Activated effector memory CD4-positive, alpha-beta T cell treated with Interleukin-2 at 50 U/mL for 16 hours (primary cell): ENCODE measurements around the gene FLAD1.
"Not testable (repeated sequence)": the region's sequence is repeated elsewhere in the genome, so short reads cannot be mapped to it uniquely, and the experiment has no call there.

ENCODE experiments used
- DNase-seq: peaks from one replicate; pipeline ENCODE4 v3.0.0-alpha.2; 2020

The FLAD1 gene

DNA sequence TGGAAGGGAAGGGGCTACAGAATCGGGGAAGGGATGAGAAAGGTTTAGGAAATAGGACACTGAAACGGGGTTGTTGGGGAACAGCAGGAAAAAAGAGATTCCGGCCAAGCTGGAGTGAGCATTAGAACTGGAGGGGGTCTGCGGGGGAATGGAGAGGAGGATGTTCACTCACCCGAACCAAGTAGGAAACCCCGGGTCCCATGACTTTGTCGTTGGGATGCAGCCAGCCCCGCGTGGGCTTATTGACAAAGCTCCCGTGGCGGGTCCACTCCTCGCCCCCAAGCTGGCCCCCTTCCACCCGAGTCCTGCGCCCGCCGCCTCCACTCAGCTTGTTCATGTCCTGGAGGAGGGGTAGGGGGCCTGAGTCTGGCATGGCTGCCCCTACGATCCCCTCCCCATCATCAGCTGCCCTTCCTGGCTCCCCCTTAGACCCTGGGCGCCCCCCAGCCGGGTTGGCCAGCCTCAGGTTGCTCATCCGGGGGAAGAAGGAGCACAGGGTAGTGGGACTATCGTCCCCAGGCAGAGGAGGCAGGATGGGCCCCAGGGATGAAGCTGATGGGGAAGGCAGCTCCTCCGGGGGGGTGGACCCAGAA lies 13.2 kb upstream of the FLAD1 start:
- no peak for DNase-seq

DNA sequence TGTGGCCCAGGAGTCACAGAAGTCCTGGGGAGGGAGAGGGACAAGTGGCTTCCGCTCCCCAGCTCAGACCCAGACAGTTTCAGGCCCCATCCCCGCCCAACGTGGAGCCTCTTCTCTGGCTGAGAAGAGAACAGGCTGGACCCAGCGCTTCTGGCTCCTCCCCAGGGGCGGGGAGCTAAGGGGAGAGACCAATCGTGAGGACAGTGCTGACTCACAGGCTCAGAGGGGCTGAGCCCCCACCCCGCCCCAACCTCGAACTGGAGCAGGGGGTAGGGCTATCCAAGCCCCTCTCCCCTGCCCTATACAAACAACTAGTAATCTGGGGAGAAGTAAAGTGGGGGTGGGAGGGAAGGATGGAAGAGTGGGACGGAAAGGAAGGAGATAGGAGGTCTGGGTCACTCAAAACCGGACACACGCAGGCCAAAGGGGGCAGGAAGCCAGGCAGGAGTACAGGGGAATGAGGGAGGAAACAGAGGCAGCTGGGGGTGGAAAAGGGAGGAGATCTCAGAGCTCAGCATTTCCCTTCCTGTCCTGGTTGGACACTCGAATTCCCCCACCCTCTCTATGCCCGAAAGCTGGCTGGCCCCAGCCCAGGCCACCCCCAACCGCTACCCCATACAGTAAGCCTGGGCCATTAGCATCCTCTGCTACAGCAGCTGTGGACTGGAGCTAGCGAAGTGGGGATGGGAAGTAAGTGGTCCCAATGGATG lies 12.4 kb upstream of the FLAD1 start, which contains the start of gene SHC1:
TSS of gene SHC1 (minus strand) at position 117 of the 710 bp plus-strand sequence. CDS start 221 bp downstream, outside the sequence.
- no peak for DNase-seq

DNA sequence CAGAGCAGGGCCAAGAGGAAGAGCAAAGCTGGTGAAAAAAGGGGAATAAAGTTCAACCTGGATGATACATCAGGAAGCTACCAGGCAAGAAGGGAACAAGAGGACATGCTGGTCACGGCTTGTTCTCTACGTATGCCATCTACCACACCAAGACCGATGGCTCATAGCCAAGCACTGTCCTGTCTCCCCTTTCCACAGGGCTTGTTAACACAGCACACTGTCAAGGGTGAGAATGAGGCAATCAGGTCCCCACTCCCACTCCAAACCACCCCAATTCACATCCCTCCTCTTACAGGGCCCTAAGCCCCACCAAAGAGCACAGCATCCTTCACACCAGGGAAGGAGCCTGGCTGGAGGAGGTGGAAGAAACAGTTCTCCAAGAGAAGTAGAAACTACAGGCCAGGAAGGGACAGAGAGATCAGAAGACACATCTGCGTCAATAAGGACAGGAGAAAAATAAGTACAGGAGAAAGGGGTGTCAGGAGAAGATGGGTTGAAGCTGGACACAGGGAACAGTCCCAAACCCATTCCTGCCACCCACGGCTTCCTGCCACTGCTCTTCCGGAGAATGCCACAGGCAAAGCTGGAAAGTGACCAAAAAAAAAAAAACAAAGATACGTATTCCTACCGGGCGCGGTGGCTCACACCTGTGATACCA lies 11.7 kb upstream of the FLAD1 start:
- no peak for DNase-seq

DNA sequence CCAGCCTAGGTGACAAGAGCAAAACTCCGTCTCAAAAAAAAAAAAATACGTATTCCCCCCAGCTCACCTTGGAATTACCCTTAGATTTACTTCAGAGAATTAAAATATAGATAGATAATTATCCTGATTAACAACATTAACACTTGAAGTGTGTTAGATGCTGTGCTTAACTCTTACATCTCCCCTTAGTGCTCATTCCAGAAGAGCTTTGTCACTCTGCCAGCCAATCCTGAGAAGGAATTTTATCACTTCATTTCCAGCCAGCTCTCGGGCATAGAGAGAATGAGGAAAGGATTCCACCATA lies 11.0 kb upstream of the FLAD1 start:
- DNase-seq: no peak

DNA sequence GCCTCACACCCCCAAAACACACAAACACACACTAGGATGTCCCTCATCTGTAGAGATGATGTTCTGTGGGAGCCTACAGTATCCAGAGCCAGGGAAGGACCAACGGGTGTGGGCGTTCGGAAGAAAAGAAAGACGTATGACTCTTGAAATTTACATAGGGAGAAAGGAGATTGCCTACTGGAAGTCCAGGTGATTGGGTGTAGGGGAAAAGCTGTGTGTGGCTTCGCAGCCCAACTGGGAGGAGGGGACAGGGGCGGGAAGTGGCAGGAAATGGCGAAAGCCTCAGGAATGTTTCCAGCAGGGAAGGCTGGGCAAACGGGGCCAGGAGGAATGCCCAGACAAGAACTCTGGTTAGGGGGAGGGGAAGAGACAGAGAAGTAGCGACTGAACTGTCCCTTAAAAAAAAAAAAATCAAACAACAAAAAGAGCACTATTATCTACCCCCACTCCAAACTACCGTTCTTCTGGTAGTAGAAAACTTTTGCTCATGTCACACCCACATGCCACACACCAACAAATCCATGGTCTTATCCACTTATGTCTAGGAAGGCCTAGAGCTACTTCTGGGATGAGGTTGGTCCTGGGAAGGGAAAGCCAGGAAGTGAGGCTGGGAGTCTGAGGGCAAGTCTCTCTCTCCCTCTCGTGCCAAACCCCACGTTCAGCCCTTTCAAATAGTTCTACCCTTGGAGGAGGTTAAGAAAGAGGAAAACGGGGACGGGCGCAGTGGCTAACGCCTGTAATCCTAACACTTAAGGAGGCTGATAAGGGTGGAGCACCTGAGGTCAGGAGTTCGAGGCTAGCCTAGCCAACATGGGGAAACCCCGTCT lies 10.4 kb upstream of the FLAD1 start:
- no peak for DNase-seq

DNA sequence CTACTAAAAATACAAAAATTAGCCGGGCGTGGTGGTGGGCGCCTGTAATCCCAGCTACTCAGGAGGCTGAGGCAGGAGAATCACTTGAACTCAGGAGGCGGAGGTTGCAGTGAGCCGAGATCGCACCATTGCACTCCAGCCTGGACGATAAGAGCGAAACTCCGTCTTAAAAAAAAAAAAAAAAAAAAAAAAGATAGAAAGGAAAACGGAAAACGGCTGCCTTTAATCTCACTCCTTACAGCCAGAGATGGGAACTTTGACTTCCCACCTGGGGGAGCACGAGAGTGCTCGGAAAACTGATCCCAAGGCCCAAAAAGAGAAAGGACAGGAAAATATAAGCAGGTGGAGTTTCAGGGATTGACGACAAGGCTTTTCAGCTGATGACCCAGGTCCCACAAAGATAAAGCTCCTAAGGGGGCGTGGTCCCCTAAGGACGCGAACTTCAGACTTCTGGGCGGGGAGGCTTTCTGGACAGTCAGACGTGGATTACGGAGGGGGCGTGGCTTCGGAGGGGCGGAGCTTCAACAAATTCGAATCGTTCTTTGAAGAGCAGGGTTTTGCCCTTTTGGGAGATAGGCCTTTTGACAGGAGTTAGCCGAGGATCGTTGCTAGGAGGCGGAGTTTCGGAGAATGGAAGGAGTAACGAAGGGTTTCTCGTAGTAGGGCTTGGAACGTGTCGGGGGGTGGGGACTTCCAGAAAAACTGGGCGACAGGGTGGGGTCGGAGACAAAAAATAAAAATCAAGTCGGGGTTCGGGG lies 9.6 kb upstream of the FLAD1 start:
- DNase-seq: peak; percentile 82

DNA sequence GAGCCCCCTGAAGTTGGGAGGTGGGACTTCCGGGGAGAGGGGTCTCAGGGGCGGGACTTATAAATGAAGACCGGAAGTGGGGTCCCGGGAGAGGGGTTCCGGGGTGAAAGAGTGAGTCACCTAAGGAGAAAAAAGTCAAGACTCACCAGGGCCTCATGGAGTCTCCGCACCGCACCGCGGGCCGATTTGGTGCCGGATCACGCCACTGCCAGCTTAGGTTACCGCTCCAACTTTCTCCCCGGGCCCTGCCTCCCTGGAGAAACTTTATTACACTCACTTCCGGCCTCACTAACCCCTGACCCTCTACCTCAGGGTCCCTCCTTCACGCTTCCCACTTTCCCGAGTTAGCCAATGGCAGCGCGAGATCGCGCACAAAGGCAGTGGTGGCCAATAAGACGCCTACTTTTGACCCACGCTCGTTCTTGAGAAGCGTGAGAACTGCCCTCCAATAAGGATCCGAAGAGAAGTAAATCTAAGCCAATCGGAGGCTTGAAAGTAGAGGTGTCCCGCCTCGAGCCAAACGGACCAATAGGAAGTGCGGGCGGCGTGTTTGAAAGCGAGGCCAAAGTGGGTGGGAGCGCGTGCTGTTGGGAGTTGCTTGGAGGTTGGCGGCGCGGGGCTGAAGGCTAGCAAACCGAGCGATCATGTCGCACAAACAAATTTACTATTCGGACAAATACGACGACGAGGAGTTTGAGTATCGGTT lies 8.9 kb upstream of the FLAD1 start, which contains the start of gene CKS1B:
TSS of gene CKS1B (plus strand) at position 580 of the 706 bp plus-strand sequence. CDS start at position 645, 65 bp downstream.
- DNase-seq: peak; percentile 96

DNA sequence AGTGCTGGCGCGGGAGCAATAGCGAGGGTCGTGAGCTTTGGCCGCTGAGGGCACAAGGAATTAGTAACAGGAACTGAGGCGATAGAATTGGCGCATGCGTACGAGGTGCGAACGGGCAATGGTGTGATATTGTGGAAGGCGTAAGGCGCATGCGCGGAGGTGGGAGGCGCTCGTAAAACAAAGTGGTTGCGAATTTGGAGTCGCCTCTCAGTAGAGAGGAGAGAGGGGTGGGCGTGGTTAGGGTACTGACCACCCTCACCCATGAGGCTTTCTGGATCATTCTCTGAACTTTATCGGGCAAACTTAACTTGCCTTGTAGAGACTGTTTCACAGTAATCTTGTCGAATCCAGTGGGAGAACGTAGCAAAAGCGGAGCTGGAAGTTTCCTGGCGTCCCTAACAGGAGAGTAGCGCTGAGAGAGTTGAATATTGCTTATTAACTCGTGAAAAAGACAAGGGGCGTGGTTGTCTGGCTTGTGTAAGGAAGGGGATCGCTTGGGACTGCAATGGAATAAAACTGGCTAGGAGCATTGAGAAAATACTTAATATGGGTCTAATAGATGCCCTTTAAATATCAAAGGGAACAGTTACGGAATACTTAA lies 8.2 kb upstream of the FLAD1 start:
- DNase-seq: peak; percentile 90

DNA sequence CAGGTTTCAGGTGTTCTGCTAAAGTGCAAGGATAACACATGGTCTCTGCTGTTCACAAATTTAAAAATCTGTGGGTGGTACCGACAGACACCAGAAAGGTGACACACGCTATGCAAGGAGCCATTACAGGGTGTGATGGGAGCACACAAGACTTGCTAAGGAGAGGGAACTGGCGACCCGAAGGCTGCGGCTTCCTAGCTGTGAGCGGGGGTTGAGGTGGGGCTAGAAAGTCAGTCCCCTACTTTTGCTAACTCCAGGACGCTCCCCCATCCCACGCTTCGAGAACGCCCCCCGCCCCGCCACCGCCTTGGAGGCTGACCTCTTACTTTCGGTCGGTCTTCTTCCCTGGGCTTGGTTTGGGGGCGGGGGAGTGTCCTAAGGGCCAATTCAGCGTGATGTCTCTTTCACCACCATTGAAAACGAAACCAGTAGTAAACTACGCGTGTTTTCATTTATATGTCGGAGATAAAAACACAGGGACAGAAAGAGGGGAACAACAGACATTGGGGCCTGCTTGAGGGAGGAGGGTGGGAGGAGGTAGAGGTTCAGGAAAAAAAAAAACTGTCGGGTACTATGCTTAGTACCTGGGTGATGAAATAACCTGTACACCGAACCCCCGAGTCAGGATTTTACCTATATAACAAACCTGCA lies 7.6 kb upstream of the FLAD1 start:
- peak; percentile 39 for DNase-seq

DNA sequence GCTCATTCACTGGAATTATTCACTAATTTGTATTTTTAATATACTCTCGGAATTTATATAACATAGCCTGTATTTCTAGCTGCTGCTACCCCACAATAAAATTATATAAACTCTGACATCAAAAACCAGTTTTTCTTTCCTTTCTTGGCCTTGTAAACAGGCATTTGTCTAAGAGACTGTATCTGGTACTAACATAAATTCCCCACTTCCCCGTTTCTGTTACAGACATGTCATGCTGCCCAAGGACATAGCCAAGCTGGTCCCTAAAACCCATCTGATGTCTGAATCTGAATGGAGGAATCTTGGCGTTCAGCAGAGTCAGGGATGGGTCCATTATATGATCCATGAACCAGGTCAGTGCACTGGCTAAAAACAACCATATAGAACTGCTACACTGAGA lies 5.4 kb upstream of the FLAD1 start:
- DNase-seq: not testable (repeated sequence)

DNA sequence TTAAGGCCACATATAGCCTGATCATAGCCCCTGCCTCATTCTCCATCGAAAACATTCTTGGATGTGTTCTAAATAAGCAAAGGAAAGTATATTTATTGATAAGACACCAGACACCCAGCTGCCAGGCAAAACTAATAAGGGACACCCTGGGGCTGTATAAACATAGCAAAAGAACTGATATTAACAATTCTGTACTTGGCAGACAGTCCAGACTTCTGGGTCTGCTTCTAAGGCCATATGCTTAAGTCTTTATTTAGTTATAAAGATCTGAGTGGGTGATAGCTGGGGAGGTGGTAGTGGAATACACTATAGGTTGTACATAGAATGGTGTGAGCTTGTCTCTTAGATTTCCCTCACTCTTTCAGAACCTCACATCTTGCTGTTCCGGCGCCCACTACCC lies 4.8 kb upstream of the FLAD1 start:
- no peak for DNase-seq

DNA sequence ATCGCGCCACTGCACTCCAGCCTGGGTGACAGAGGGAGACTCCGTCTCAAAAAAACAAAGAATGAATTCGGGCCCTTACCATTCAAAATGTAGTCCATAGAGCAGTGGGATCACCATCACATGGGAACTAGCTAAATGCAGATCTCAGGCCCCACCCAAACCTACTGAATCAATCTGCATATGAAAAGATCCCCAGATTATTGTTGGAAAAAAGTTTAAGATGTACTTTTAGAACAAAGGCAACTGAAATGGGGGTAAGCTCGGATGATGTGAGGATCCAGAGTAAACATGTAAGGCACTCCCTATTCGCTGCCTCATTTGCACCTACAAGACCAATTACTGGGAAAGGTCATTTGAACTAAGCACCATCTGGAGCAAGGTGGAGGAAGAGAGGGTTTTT lies 803 bp upstream of the FLAD1 start:
- DNase-seq: no peak

DNA sequence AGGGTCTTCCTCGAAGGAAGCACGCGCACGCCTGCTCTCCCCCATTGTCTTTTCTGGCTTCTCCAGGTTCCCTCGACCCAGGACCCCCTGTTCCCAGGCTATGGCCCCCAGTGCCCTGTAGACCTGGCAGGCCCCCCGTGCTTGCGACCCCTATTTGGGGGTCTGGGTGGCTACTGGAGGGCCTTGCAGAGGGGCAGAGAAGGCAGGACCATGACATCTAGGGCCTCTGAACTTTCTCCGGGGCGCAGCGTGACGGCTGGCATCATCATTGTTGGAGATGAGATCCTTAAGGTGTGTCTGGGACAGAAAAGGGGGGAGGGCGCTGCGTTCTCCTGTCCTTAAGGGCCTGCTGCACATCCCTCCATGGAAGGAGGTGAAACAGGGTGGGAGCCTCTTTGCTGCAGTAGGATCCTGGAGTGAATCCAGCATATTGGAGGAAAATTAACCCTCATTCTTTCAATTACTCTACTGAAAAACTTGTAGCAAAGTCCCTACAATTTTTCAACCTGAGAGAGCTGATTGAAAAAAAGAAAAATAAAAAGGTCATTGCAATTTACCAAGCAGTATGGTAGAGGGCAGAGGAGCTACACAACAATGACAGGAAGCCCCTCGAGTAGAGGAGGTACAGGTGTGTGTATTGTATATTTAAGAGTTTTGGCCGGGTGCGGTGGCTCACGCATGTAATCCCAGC lies 777 bp downstream of the FLAD1 start:
- DNase-seq: no peak

DNA sequence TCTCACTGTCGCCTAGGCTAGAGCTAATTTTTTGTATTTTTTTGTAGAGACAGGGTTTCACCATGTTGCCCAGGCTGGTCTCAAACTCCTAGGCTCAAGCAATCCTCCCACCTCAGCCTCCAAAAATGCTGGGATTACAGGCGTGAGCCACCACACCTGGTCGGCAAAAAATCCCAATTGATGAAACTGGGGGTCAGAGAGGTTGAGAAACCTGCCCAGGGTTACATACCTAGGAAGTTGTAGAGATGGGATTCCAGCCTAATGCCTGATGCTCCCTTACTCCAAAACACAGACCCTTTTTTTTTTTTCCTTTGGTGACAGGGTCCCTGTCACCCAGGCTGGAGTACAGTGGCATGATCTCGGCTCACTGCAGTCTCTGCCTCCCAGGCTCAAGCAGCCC lies 3.6 kb downstream of the FLAD1 start:
- DNase-seq: not testable (repeated sequence)

DNA sequence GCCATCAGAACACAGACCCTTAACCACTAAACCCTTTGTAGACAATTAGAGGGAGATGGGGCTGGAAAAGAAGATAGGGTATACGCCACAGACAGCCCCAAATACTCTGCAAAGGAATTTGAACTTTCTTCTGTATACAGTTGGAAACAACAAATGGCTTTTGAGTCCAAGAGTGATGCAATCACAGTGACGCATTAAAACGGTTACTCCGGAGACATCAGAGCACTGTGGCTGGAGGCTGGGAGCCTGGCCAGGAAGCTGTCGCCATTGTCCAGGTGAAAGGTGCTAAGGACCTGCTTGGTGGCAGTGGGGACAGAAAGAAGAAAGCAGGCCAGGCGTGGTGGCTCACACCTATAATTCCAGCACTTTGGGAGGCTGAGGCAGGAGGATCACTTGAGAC lies 4.2 kb downstream of the FLAD1 start:
- DNase-seq: no peak

DNA sequence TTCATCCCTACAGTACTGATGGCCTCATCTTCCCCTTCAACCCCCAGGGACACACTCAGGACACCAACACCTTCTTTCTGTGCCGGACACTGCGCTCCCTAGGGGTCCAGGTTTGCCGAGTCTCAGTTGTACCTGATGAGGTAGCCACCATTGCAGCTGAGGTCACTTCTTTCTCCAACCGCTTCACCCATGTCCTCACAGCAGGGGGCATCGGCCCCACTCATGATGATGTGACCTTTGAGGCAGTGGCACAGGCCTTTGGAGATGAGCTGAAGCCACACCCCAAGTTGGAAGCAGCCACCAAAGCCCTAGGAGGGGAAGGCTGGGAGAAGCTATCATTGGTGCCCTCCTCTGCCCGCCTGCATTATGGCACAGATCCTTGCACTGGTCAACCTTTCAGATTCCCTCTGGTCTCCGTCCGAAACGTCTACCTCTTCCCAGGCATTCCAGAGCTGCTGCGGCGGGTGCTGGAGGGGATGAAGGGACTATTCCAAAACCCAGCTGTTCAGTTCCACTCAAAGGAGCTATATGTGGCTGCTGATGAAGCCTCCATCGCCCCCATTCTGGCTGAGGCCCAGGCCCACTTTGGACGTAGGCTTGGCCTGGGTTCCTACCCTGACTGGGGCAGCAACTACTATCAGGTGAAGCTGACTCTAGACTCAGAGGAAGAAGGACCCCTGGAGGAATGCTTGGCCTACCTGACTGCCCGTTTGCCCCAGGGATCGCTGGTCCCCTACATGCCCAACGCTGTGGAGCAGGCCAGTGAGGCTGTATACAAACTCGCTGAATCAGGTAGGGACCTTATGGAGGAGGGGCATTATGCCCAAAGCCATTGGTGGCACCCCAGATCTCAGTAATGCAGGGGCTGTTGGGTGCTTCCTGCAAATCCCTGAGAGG lies 5.2 kb downstream of the FLAD1 start:
- no peak for DNase-seq

DNA sequence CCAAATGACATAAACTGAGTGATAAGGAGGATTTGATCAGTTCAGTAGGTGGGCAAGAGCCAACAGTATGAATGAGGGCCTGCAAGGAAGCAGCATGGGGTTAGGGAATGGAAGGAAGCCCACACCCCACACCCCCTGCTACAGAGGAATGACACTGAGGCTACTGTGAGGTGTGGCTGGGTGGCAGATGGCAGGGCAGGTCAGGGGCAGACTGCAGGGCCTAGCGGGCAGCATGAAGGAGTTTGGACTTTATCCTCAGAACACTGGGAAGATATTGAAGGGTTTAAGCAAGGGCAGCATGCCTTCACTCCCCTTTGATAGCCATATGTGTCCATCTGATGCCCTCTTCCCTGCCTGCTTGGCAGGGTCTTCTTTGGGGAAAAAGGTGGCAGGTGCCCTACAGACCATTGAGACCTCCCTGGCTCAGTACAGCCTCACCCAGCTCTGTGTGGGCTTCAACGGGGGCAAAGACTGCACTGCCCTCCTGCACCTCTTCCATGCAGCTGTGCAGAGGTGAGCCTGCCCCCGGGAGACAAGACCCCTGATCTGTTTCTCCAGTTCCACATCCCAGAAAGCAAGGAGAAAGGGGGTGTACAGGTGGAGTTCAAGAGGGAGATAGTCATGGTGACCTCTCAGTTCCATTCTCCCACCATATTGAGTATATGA lies 6.2 kb downstream of the FLAD1 start:
- DNase-seq: no peak

DNA sequence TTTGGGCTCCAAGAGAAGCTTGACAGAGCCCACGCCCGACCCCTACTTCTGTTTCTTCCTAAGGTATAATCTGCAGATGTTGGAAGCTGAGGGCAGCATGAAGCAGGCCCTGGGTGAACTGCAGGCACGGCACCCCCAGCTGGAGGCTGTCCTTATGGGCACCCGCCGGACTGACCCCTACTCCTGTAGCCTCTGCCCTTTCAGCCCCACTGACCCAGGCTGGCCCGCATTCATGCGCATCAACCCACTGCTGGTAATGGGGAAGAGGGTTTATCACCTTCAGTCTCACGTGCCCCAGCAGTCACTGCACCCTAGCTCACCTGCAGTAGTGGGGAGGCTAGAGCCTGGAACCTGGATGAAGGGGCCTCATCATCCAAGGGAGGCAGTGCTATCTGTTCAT lies 7.1 kb downstream of the FLAD1 start:
- DNase-seq: no peak
